SK-N-SH (cell line): ENCODE measurements around the gene KRTAP12-1.

Experiments
- CHD2 ChIP-seq: fragments of 150-350 bp; IDR thresholded peaks from 2 replicates; pipeline ENCODE4 v1.6.1; 2018; ENCODE audit warnings: low read length; ENCODE audit not compliant: partially characterized antibody
- MXI1 ChIP-seq: IDR thresholded peaks from 2 replicates; pipeline ENCODE4 v1.6.1; 2012; ENCODE audit warnings: mild to moderate bottlenecking, low read depth, low read length, improper control_type of control experiment
- NRF1 ChIP-seq: IDR thresholded peaks from 2 replicates; pipeline ENCODE4 v1.6.1; 2012; ENCODE audit warnings: low read depth, mild to moderate bottlenecking, low read length
- POLR2AphosphoS5 ChIP-seq: IDR thresholded peaks from 2 replicates; pipeline ENCODE4 v1.6.1; 2012; ENCODE audit warnings: low read depth, low read length
- SMC3 ChIP-seq: IDR thresholded peaks from 2 replicates; pipeline ENCODE4 v1.6.1; 2012; ENCODE audit warnings: low read depth, low read length, improper control_type of control experiment
- TCF12 ChIP-seq: IDR thresholded peaks from 2 replicates; pipeline ENCODE4 v1.4.0; 2012
- TF ChIP-seq, protein P1 (sequence below): fragments of 200-600 bp; sonication (generic); IDR thresholded peaks from 2 replicates; pipeline ENCODE4 v1.6.1; 2017; ENCODE audit warnings: antibody characterized with exemption, mild to moderate bottlenecking, moderate library complexity

GRCh38 chr21:44710756-44711326 is 28.9 kb upstream of the KRTAP12-1 start:
- TF ChIP-seq POLR2AphosphoS5 (no peak), NRF1 (no peak), TCF12 (no peak), SMC3 (no peak), CHD2 (no peak), MXI1 (no peak)
- TF ChIP-seq, protein P1, sequence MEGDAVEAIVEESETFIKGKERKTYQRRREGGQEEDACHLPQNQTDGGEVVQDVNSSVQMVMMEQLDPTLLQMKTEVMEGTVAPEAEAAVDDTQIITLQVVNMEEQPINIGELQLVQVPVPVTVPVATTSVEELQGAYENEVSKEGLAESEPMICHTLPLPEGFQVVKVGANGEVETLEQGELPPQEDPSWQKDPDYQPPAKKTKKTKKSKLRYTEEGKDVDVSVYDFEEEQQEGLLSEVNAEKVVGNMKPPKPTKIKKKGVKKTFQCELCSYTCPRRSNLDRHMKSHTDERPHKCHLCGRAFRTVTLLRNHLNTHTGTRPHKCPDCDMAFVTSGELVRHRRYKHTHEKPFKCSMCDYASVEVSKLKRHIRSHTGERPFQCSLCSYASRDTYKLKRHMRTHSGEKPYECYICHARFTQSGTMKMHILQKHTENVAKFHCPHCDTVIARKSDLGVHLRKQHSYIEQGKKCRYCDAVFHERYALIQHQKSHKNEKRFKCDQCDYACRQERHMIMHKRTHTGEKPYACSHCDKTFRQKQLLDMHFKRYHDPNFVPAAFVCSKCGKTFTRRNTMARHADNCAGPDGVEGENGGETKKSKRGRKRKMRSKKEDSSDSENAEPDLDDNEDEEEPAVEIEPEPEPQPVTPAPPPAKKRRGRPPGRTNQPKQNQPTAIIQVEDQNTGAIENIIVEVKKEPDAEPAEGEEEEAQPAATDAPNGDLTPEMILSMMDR = no peak
